Spleen (tissue), 7 donors: ENCODE measurements around the gene GNPTG.

Experiments used
- POLR2A ChIP-seq, 3 donors: fragments of 450-650 bp; IDR thresholded peaks; one replicate each; pipeline ENCODE4 v1.5.1; 2017; ENCODE audit warnings: antibody characterized with exemption in 3 of 3, mild to moderate bottlenecking in 1 of 3
- POLR2AphosphoS5 ChIP-seq, 3 donors: sonication (generic); formaldehyde crosslinking; IDR thresholded peaks; one replicate each; pipeline ENCODE4 v1.5.1; 2017; ENCODE audit warnings: antibody characterized with exemption in 3 of 3
- TF ChIP-seq, protein P1 (sequence below), 11 experiments: fragments of 200-600 bp in 7 of 11; fragments of 450-650 bp in 4 of 11; sonication (generic) in 4 of 11; IDR thresholded peaks in 8 of 11; conservative IDR thresholded peaks in 3 of 11; 1 replicate in 7 of 11; 2 replicates in 4 of 11; pipeline versions ENCODE4 v1.4.0 to v1.8.0; 2016 to 2021; ENCODE audit warnings: antibody characterized with exemption in 11 of 11, inconsistent platforms in 4 of 11, mild to moderate bottlenecking in 1 of 11
- donor health status: DM: no; HTN: no; CAD: no; lungs with moderate emphysema.
- donor health status: DM: no; HTN: no; CAD: no.
- donor health status: DM: no; HTN: no; CAD: no.

GRCh38 chr16:1354815-1355540, 3.2 kb downstream of the GNPTG start:
- TF ChIP-seq, protein P1, sequence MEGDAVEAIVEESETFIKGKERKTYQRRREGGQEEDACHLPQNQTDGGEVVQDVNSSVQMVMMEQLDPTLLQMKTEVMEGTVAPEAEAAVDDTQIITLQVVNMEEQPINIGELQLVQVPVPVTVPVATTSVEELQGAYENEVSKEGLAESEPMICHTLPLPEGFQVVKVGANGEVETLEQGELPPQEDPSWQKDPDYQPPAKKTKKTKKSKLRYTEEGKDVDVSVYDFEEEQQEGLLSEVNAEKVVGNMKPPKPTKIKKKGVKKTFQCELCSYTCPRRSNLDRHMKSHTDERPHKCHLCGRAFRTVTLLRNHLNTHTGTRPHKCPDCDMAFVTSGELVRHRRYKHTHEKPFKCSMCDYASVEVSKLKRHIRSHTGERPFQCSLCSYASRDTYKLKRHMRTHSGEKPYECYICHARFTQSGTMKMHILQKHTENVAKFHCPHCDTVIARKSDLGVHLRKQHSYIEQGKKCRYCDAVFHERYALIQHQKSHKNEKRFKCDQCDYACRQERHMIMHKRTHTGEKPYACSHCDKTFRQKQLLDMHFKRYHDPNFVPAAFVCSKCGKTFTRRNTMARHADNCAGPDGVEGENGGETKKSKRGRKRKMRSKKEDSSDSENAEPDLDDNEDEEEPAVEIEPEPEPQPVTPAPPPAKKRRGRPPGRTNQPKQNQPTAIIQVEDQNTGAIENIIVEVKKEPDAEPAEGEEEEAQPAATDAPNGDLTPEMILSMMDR (IDR thresholded peaks at IDR 0.05 in 8 of 11, conservative IDR thresholded peaks at IDR 0.05 in 3 of 11), result no peak
- TF ChIP-seq POLR2AphosphoS5 (IDR thresholded peaks at IDR 0.05) (no peak), POLR2A (IDR thresholded peaks at IDR 0.05) (no peak)
